Epithelial cell of esophagus (primary cell): Measurements from ENCODE around the gene GPSM3.

Source experiments
- DNase-seq: peaks from one replicate; pipeline ENCODE4 v3.0.0; 2010; ENCODE audit warnings: low read depth
- H3K4me3 ChIP-seq: 2 replicates; pipeline ENCODE4 v1.5.1; 2011; ENCODE audit warnings: mild to moderate bottlenecking, low read length, control low read depth
- CTCF ChIP-seq: IDR thresholded peaks from 2 replicates; pipeline ENCODE4 v1.5.1; 2011; ENCODE audit warnings: low read depth, mild to moderate bottlenecking, low read length, control low read depth, inconsistent platforms; ENCODE audit not compliant: insufficient read depth; ENCODE audit errors: missing control alignments

The GPSM3 gene

GRCh38 chr6:32179766-32180405 is 12.6 kb downstream of the GPSM3 start:
- no peak overlapping the region for H3K4me3 ChIP-seq
- DNase-seq, result no peak
- TF ChIP-seq CTCF, result no peak

- no peak for DNase-seq
- no peak for TF ChIP-seq CTCF
- H3K4me3 ChIP-seq, result peak overlapping the region; percentile 66
Measured at GRCh38 chr6:32178547-32179440, 13.6 kb downstream of the GPSM3 start.

- TF ChIP-seq CTCF, result no peak
Measured at GRCh38 chr6:32177788-32178546, 14.5 kb downstream of the GPSM3 start, which contains the start of gene RNF5. Gene RNF5, plus strand, starts transcription at chr6:32178405. Its CDS starts 107 bp downstream, at chr6:32178512.

GRCh38 chr6:32177183-32177787 is 15.2 kb downstream of the GPSM3 start:
- no peak for DNase-seq
- H3K4me3 ChIP-seq, result peak overlapping the region; percentile 66
- no peak for TF ChIP-seq CTCF

More at GRCh38 chr6:32177788-32178546, 14.5 kb downstream of the GPSM3 start, which contains the start of gene RNF5:
- peak within 1 kb of the TSS; percentile 66 for H3K4me3 ChIP-seq
- peak; percentile 100 for DNase-seq

- H3K4me3 ChIP-seq, result peak overlapping the region; percentile 66
- peak; percentile 84 for DNase-seq
- no peak for TF ChIP-seq CTCF
Measured at GRCh38 chr6:32176476-32177182, 15.8 kb downstream of the GPSM3 start.
